Epithelial cell of proximal tubule (primary cell): ENCODE results near the gene MBNL1. TPM values are rescaled to one million over a fixed set of nuclear protein-coding genes. Genes with fewer than 3 reads are reported as not detected.

Experiments used
- DNase-seq: peaks from one replicate; pipeline ENCODE4 v3.0.0-alpha.2; 2011; ENCODE audit warnings: low read depth
- H3K4me3 ChIP-seq: 2 replicates; pipeline ENCODE4 v1.5.1; 2011; ENCODE audit warnings: low read depth, mild to moderate bottlenecking, low read length
- total RNA-seq: library from RNA; depleted of rRNA; stranded (reverse); fragments of >200 nt; gene quantifications from 2 replicates; pipeline ENCODE4 v1.2.3, GENCODE V29; 2015
- TF ChIP-seq, protein P1 (sequence below): conservative IDR thresholded peaks from 2 replicates; pipeline ENCODE4 v1.5.1; 2012; ENCODE audit warnings: low read depth, mild to moderate bottlenecking, low read length

The MBNL1 gene
- total RNA-seq, 1 donor from 2014 or later = 75.3 TPM

GRCh38 chr3:152466784-152467183 lies 198.1 kb downstream of the MBNL1 start:
- H3K4me3 ChIP-seq = no peak overlapping the region
- DNase-seq = no peak

GRCh38 chr3:152469248-152470025 lies 200.7 kb downstream of the MBNL1 start:
- TF ChIP-seq, protein P1, sequence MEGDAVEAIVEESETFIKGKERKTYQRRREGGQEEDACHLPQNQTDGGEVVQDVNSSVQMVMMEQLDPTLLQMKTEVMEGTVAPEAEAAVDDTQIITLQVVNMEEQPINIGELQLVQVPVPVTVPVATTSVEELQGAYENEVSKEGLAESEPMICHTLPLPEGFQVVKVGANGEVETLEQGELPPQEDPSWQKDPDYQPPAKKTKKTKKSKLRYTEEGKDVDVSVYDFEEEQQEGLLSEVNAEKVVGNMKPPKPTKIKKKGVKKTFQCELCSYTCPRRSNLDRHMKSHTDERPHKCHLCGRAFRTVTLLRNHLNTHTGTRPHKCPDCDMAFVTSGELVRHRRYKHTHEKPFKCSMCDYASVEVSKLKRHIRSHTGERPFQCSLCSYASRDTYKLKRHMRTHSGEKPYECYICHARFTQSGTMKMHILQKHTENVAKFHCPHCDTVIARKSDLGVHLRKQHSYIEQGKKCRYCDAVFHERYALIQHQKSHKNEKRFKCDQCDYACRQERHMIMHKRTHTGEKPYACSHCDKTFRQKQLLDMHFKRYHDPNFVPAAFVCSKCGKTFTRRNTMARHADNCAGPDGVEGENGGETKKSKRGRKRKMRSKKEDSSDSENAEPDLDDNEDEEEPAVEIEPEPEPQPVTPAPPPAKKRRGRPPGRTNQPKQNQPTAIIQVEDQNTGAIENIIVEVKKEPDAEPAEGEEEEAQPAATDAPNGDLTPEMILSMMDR = no peak
- DNase-seq = no peak

More at GRCh38 chr3:152466784-152467183, 198.1 kb downstream of the MBNL1 start:
- TF ChIP-seq, protein P1 = peak; percentile 58

DNA sequence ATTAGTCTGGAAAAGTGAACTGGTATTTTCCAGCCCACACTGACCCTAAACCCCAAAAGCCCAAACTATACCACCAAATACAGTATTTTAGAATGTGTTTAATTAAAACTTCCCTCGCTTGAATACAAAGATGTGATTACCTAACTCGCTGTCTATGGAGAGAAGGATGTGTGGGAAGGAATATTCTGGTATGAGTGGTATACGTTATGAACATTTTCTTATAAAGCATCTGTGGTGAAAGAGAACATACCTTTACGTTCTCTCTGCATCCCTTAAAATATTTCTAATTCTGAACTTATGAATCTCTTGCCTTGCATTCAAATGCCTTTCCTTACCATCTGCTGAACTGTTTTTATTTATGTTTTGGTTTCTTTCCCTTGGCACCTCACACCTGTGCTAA lies 201.4 kb downstream of the MBNL1 start:
- TF ChIP-seq, protein P1 = no peak
- no peak overlapping the region for H3K4me3 ChIP-seq
- DNase-seq = no peak

More at GRCh38 chr3:152469248-152470025, 200.7 kb downstream of the MBNL1 start:
- no peak overlapping the region for H3K4me3 ChIP-seq

GRCh38 chr3:152470893-152471292 lies 202.2 kb downstream of the MBNL1 start:
- no peak overlapping the region for H3K4me3 ChIP-seq
- DNase-seq = no peak
- TF ChIP-seq, protein P1 = no peak

- peak; percentile 18 for DNase-seq
- H3K4me3 ChIP-seq = peak overlapping the region; percentile 22
- TF ChIP-seq, protein P1 = peak; percentile 79
Measured at GRCh38 chr3:152471814-152472671, 203.3 kb downstream of the MBNL1 start.

DNA sequence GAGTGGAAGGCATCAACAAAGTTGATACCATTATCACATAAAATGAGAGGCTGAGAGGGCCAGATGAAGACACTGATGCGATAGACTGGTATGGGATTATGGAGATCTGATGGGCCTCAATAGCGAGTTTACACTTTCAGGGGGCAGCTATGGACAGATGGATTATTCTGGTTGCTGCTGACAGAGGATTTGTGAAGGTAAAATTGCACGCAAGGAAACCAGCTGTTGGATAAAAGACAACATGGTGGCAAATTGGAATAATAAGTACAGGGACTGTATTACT lies 203.9 kb downstream of the MBNL1 start:
- H3K4me3 ChIP-seq = no peak overlapping the region
- DNase-seq = no peak
- TF ChIP-seq, protein P1 = no peak
